ENCODE measurements around the gene HNRNPH2. TPM values are rescaled to one million over a fixed set of nuclear protein-coding genes. Genes with fewer than 3 reads are reported as not detected.

The HNRNPH2 gene
- total RNA-seq, 1 donor from 2014 or later: 67.8 TPM

DNA sequence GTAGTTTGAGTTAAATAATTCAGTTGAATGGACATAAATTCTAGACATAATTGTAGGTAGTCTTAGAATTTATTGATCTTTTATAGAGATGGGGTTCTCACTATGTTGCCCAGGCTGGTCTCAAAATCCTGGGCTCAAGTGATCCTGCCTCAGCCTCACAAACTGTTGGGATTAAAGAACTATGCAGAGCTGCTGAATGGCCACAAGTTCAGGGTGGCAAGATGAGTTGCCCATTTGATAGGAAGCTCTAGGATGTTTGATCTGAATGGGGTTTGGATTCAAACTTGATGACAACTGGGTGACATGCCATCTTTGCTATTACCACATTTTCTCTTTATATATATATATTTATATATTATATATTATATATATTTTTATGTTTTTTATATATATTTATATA is 13.7 kb upstream of the HNRNPH2 start:
- DNase-seq (ENCODE audit: low read depth): no peak
- H3K4me3 ChIP-seq (ENCODE audit: low read depth, low read length): no peak overlapping the region
- TF ChIP-seq, protein P1, sequence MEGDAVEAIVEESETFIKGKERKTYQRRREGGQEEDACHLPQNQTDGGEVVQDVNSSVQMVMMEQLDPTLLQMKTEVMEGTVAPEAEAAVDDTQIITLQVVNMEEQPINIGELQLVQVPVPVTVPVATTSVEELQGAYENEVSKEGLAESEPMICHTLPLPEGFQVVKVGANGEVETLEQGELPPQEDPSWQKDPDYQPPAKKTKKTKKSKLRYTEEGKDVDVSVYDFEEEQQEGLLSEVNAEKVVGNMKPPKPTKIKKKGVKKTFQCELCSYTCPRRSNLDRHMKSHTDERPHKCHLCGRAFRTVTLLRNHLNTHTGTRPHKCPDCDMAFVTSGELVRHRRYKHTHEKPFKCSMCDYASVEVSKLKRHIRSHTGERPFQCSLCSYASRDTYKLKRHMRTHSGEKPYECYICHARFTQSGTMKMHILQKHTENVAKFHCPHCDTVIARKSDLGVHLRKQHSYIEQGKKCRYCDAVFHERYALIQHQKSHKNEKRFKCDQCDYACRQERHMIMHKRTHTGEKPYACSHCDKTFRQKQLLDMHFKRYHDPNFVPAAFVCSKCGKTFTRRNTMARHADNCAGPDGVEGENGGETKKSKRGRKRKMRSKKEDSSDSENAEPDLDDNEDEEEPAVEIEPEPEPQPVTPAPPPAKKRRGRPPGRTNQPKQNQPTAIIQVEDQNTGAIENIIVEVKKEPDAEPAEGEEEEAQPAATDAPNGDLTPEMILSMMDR (conservative IDR thresholded peaks at IDR 0.05; ENCODE audit: low read depth, low read length): no peak

GRCh38 chrX:101395789-101396188 is 12.2 kb upstream of the HNRNPH2 start:
- H3K4me3 ChIP-seq (ENCODE audit: low read depth, low read length): no peak overlapping the region
- TF ChIP-seq, protein P1 (conservative IDR thresholded peaks at IDR 0.05; ENCODE audit: low read depth, low read length): no peak
- DNase-seq (ENCODE audit: low read depth): no peak

- no peak overlapping the region for H3K4me3 ChIP-seq (ENCODE audit: low read depth, low read length)
- DNase-seq (ENCODE audit: low read depth): no peak
- TF ChIP-seq, protein P1 (conservative IDR thresholded peaks at IDR 0.05; ENCODE audit: low read depth, low read length): no peak
Measured at GRCh38 chrX:101397779-101398178, 10.2 kb upstream of the HNRNPH2 start.

- TF ChIP-seq, protein P1 (conservative IDR thresholded peaks at IDR 0.05; ENCODE audit: low read depth, low read length): no peak
- no peak for DNase-seq (ENCODE audit: low read depth)
- H3K4me3 ChIP-seq (ENCODE audit: low read depth, low read length): no peak overlapping the region
Measured at GRCh38 chrX:101398694-101399093, 9.3 kb upstream of the HNRNPH2 start.

GRCh38 chrX:101399825-101400224 is 8.2 kb upstream of the HNRNPH2 start:
- H3K4me3 ChIP-seq (ENCODE audit: low read depth, low read length): no peak overlapping the region
- no peak for DNase-seq (ENCODE audit: low read depth)
- TF ChIP-seq, protein P1 (conservative IDR thresholded peaks at IDR 0.05; ENCODE audit: low read depth, low read length): no peak

DNA sequence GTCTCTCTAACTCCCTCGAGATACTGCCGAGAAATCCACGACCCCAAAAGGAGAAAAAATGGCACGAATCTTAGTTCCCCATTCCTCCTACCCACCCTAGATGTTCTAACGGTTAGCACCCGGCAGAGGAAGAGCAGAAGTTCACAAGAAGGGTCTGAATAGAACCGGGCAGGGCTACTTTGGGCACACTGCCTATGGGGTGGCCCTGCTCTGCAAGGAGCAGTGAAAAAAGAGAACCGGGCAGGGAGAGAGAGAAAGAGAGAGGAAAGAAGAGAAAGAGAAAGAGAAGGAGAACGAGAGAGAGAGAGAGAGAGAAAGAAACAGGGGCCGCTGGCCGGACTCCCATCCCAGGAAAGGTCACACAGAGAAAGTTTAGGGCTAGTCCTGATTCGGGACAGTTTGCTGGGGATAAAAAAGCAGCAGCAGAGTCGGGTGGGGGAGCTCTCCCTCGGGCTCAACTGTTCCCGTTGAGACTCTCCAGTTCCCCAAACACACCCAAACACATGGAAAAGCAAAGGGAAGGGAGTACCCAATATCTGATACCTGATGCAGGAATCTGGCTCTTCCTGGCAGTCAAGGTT is 765 bp upstream of the HNRNPH2 start:
- peak overlapping the region; percentile 77 for H3K4me3 ChIP-seq (ENCODE audit: low read depth, low read length)
- DNase-seq (ENCODE audit: low read depth): no peak
- TF ChIP-seq, protein P1 (conservative IDR thresholded peaks at IDR 0.05; ENCODE audit: low read depth, low read length): no peak

DNA sequence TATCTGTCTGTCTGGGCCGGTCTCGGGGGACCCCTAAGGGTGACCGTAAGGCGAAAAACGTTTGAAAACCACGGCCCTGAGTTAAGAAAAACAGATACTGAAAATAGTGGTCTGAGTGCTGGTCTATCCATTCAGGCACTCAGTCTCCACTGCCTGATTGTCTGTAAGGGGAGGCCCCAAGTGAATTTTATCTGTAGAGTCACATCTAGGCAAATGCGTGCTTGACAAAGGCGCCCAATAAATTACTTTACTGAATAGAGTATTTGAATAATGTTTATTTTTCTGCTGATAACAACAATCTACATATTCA is 465 bp downstream of the HNRNPH2 start:
- TF ChIP-seq, protein P1 (conservative IDR thresholded peaks at IDR 0.05; ENCODE audit: low read depth, low read length): no peak
- DNase-seq (ENCODE audit: low read depth): no peak
- H3K4me3 ChIP-seq (ENCODE audit: low read depth, low read length): peak overlapping the region; percentile 65

All from epithelial cell of proximal tubule (primary cell).